Mucosa of descending colon (tissue), 3 donors: Measurements from ENCODE around the gene SPOCD1. TPM values are rescaled to one million over a fixed set of nuclear protein-coding genes. Genes with fewer than 3 reads are reported as not detected.

ENCODE experiments used
- ATAC-seq: fragments of 200-7000 bp; cut with Tn5 transposase; one replicate; pipeline ENCODE4 v1.9.1; 2020; ENCODE audit warnings: mild to moderate bottlenecking, moderate library complexity
- DNase-seq, 3 donors: peaks; one replicate each; pipeline ENCODE4 v3.0.0-alpha.2; 2020
- H3K36me3 ChIP-seq: fragments of 200-600 bp; one replicate; pipeline ENCODE4 v1.8.0; 2021; ENCODE audit warnings: low read depth, mild to moderate bottlenecking
- H3K4me1 ChIP-seq: fragments of 200-600 bp; one replicate; pipeline ENCODE4 v1.8.0; 2021; ENCODE audit warnings: low read depth, mild to moderate bottlenecking
- H3K4me3 ChIP-seq: fragments of 200-600 bp; one replicate; pipeline ENCODE4 v1.8.0; 2021; ENCODE audit warnings: mild to moderate bottlenecking
- H3K9me3 ChIP-seq: fragments of 200-600 bp; one replicate; pipeline ENCODE4 v1.8.0; 2021; ENCODE audit warnings: mild to moderate bottlenecking
- intact Hi-C, 2 donors: fragments of 100-400 bp; cut with DNase I in 1 of 2; cut with micrococcal nuclease in 1 of 2; formaldehyde crosslinking; loops; one replicate each; pipeline versions ENCODE4 v1.11.0 to v1.11.1; 2022; cut with DNase I, micrococcal nuclease
- total RNA-seq, 3 donors: library from RNA; stranded (reverse); fragmentation: NEBNext Ultra II Directional in 2 of 3; extraction: Animal tissue kit (Norgen Biotek cat#: 25700) in 2 of 3; gene quantifications; one replicate each; pipeline versions ENCODE4 v1.2.1 to v1.2.4, GENCODE V29; 2021 to 2023
- TF ChIP-seq, protein P1 (sequence below): fragments of 200-600 bp; IDR thresholded peaks from one replicate; pipeline ENCODE4 v1.8.0; 2022; ENCODE audit warnings: antibody characterized with exemption, mild to moderate bottlenecking
- donor health status: DM: no; HTN: no; CAD: no; lungs with moderate emphysema.
- donor health status: DM: no; HTN: no; CAD: no.
- donor health status: DM: no; HTN: yes; CAD: no.

SPOCD1 gene
- total RNA-seq, 3 donors from 2014 or later: 0.99 TPM; not detected in 2

DNA sequence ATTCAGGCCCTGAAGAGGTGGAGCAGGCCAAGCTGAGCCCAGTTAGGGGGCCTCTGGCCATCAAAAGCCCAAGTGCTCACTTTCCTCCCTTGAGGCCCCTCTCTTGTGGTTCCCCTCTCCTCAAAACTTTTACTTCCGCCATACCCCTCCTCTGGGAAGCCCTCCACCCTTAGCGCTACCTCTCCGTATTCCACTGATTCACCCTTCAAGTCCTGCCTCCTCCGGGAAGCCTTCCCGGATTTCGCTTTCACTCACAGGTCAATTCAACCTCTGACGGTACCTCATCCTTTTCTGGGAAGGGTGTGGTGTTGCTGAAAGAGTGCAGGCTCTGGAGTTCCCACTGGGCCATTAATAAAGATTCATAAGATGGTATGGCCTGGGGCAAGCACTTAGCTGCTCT is 19.1 kb downstream of the SPOCD1 start:
- TF ChIP-seq, protein P1, sequence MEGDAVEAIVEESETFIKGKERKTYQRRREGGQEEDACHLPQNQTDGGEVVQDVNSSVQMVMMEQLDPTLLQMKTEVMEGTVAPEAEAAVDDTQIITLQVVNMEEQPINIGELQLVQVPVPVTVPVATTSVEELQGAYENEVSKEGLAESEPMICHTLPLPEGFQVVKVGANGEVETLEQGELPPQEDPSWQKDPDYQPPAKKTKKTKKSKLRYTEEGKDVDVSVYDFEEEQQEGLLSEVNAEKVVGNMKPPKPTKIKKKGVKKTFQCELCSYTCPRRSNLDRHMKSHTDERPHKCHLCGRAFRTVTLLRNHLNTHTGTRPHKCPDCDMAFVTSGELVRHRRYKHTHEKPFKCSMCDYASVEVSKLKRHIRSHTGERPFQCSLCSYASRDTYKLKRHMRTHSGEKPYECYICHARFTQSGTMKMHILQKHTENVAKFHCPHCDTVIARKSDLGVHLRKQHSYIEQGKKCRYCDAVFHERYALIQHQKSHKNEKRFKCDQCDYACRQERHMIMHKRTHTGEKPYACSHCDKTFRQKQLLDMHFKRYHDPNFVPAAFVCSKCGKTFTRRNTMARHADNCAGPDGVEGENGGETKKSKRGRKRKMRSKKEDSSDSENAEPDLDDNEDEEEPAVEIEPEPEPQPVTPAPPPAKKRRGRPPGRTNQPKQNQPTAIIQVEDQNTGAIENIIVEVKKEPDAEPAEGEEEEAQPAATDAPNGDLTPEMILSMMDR: no peak
- Histone ChIP-seq H3K9me3 (no peaks in the 10 kb centered on the region), H3K36me3 (no peaks in the 10 kb centered on the region), H3K4me1 (no peaks in the 10 kb centered on the region), H3K4me3 (no peak overlapping the region)
- intact Hi-C loops: no loop called here
- ATAC-seq: no peak
- no peak for DNase-seq

DNA sequence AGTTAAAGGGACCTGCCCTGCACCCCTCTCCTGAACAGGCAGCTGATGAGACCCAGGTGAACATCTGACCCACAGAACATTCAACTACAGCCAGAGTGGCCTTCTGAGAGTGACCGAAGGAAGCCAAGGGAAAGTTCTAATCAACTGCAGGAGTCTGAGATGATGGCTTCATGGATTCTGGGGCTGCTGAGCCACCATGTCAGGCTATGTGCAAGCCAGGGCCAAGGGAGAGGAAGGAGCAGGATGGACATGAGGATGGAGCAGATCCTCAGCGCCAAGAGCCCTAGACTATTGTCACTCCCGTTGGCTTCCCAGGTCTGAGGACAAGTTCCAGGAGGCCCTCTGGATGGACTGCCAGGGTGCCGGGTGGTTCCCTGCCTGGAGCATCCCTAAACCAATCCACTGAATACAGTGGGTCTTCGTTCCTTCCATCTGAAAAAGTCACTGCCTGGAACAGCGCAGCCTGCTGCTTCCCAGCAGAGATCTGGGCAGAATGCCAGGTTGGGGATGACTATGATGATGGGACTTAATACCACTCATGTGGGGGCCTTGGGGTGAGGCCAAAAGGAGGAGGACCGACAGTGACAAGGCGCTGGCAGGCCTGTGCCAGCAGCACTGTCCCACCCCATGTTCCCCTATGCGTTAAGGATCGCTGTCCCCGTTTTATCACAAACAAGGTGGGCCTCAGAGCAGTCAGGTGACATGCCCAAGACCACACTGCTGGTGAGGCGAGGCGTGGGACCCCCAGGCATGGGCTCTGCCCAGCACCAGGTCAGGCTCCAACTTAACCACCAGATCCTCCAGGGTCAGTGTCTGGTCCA is 19.8 kb downstream of the SPOCD1 start:
- Histone ChIP-seq H3K4me3 (no peak overlapping the region), H3K36me3 (no peaks in the 10 kb centered on the region), H3K9me3 (no peaks in the 10 kb centered on the region), H3K4me1 (no peaks in the 10 kb centered on the region)
- TF ChIP-seq, protein P1: no peak
- DNase-seq: no peak
- ATAC-seq: no peak
- intact Hi-C loops: no loop called here

DNA sequence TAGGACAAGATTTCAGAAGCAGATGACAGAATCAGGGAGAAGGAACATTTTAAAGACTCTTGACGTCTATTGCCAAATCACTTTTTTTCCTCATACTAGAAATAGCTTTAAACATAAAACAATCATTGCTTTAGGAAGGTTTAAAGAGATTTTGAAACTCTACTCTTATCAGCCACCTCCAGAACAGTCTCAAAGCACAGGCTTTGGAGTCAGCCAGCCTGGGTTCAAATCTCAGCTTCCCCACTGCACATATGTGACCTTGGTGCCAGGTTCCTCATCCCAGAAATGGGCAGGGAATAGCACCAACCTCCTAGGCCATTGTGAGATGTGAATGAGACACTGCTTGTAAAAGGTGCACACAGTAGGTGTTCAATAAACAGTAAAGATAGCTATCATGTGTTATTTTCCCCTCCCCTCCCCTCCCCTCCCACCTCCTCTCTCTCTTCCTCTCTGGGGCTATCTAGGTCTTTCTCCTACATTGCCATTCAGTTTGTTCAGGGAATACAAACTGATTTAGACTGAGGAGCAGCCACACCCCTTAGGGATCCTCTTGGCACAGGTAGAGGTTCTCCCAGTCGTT is 20.6 kb downstream of the SPOCD1 start:
- ATAC-seq (no peak), DNase-seq (no peak)
- no peak overlapping the region for H3K4me3 ChIP-seq

DNA sequence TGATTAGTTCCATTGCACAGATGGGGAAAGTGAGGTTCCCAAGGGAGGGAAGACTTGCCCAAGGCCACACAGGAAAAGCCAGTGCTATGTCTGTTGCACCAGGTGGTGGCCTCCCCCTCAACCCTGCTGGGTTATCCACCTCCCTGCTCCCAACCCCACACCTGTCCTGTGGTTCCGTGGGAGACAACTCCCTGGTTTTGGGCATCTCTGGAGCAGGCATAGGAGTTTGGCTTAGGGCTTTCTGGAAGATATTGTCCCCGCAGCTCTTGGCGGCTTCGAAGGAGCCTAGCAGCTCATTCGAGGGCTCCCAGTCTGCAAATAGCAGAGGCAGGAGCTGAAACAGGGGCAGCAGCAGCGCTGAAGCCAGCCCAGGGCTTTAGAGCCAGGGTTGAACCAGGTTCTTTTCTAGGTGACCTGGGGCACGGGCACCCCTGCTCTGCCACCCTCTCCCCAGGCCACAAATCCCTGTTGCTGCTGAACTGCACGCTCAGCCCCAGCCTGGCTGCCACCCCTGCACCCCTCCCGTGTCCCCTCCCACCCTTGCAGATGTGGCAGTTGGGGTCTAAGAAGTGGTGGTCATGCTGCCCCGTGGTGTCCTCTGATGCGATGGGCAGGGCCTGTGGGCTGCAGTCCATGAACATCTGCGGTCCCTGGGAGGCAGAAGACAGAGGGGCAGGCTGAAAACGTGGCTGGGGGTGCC is 22.1 kb downstream of the SPOCD1 start:
- intact Hi-C loops: no loop called here
- H3K36me3 ChIP-seq: no peaks in the 10 kb centered on the region
- DNase-seq: no peak
- peaks cover 3% of the 10 kb centered on the region for H3K4me1 ChIP-seq
- TF ChIP-seq, protein P1: no peak
- H3K4me3 ChIP-seq: no peak overlapping the region
- no peaks in the 10 kb centered on the region for H3K9me3 ChIP-seq
- ATAC-seq: no peak

More for the DNA sequence above, 20.6 kb downstream of the SPOCD1 start:
- H3K9me3 ChIP-seq: no peaks in the 10 kb centered on the region
- TF ChIP-seq, protein P1: no peak
- H3K4me1 ChIP-seq: no peaks in the 10 kb centered on the region
- intact Hi-C loops: no loop called here
- H3K36me3 ChIP-seq: no peaks in the 10 kb centered on the region

DNA sequence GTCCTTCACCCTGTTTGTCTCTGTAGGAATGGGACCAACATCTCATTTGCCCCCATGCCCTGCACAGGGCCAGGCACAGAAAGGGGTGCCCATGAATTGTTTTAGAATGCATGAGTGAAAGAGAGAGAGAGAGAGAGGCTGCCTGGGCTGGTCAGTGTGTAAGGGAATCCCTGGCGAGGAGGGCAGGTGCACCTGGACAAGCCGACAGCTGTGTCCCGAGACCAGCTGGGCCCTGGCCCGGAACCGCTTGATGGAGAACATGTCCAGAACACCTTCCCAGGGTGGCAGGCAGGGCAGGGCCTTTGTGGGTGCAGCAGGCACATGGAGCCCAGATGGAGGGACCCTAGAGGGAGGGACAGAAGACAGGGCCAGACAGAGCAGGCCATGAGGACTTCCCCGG is 22.7 kb downstream of the SPOCD1 start:
- TF ChIP-seq, protein P1: no peak
- DNase-seq (no peak), ATAC-seq (no peak)
- no peaks in the 10 kb centered on the region for H3K9me3 ChIP-seq
- peaks cover 3% of the 10 kb centered on the region for H3K4me1 ChIP-seq
- intact Hi-C loops: no loop called here
- no peak overlapping the region for H3K4me3 ChIP-seq
- no peaks in the 10 kb centered on the region for H3K36me3 ChIP-seq
